NCI-H345 (cell line): Measurements from ENCODE around the gene CCDC136.

Experiments used
- DNase-seq: peaks from one replicate; lab custom pipeline; 2025; lab: John Stamatoyannopoulos, UW

CCDC136 gene

DNA sequence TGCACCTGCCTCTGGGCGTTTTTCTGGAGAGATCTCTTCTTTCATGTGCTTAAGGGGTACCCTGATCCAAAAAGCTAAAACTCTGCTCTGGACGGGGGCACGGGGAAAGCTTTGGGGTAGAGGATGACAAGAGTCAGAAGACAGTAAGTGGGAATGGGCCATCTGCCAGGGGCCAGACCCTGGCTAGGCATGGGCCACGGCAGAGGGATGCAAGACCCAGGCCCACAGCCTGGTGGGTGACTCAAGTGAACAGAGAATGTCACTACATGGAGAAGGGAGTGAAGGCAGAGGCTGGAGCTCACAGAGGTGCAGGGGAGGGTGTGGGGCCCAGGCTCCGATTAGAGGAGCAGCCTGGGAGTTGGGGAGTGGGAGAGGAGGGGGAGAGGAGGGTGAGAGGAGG lies 53.7 kb downstream of the CCDC136 start:
- DNase-seq = no peak

DNA sequence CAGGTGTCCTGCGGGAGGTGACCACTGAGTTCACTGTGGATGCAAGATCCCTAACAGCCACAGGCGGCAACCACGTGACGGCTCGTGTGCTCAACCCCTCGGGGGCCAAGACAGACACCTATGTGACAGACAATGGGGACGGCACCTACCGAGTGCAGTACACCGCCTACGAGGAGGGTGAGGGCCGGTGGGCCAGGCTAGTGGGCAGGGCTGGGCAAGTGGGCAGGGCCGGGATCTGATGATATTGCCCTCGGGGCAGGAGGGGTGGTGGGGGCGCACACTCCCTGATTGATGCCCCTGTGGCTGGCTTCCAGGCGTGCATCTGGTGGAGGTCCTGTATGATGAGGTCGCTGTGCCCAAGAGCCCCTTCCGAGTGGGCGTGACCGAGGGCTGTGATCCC lies 54.2 kb downstream of the CCDC136 start:
- DNase-seq = no peak

DNA sequence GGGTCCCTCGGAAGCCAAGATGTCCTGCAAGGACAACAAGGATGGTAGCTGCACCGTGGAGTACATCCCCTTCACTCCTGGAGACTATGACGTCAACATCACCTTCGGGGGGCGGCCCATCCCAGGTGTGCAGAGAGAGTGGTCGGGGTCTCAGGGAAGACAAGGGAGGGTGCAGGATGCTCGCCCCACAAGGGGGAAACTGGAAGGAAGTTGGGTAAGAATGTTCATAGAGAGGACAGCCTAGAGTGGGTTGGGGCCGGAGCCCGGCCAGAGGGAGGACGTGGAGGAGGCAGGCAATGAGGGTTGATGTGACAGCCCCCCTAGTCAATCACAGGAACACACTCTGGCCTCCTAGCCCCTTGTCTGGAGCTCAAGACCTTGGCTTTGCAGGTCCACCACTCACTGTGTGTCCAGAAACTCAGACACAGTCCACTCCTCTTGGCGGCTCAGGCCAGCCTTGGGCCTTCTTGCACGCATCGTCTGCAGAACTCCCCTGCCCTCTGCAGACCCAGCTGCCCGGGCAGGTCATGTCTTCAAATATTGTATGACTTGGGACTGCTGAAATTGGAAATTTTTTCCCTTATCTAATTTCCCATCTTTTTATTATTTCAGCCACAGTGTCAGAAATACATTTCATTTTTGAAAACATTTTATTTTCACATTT lies 55.1 kb downstream of the CCDC136 start:
- DNase-seq = no peak

DNA sequence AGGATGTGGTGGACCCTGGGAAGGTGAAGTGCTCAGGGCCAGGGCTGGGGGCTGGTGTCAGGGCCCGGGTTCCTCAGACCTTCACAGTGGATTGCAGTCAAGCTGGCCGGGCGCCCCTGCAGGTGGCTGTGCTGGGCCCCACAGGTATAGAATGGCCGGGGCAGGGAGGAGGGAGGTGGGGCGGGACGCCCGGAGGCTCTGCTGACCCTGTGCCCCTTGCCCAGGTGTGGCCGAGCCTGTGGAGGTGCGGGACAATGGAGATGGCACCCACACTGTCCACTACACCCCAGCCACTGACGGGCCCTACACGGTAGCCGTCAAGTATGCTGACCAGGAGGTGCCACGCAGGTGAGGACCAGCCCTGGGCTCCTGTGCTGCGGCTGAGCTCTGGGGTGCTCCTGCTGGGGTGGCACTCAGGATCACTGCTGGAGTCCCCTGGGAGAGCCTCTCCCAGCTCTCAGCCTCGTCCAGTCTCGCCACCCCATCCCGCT lies 56.0 kb downstream of the CCDC136 start:
- no peak for DNase-seq

DNA sequence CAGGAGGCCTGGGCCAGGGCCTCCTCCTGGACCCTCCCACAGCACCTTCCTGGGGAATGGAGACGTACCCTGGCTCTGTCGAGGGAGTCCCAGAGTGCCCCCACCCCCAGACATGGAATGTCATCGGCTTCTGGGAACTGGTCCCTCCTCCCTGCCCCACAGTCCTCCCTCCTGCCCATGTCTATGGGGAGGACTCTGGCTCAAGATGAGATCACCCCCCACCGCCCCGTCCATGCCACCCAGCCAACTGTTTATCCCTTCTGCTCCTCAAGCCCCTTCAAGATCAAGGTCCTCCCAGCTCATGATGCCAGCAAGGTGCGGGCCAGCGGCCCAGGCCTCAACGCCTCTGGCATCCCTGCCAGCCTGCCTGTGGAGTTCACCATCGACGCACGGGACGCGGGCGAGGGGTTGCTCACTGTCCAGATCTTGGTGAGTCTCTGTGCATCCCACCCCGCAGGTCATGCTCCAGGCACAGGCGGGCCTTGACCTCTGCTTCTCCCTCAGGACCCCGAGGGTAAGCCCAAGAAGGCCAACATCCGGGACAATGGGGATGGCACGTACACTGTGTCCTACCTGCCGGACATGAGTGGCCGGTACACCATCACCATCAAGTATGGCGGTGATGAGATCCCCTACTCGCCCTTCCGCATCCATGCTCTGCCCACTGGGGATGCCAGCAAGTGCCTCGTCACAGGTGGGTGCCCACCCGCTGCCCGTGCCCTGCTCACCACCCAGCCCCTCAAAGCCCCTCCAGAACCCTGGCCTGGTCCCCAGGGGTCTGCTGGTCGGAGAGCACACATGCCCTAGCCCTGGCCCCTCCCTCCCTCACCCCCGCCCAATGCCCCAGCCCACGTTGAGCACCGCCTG lies 56.8 kb downstream of the CCDC136 start:
- DNase-seq = no peak

DNA sequence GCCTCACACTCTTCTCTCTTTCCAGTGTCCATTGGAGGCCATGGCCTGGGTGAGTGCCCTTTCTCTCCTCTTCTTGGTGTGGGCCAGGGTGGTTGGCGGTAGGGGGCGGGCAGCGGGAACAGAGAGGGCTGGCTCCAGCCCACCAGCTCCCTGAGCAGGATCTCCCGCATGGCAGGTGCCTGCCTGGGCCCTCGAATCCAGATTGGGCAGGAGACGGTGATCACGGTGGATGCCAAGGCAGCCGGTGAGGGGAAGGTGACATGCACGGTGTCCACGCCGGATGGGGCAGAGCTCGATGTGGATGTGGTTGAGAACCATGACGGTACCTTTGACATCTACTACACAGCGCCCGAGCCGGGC lies 57.4 kb downstream of the CCDC136 start:
- no peak for DNase-seq

DNA sequence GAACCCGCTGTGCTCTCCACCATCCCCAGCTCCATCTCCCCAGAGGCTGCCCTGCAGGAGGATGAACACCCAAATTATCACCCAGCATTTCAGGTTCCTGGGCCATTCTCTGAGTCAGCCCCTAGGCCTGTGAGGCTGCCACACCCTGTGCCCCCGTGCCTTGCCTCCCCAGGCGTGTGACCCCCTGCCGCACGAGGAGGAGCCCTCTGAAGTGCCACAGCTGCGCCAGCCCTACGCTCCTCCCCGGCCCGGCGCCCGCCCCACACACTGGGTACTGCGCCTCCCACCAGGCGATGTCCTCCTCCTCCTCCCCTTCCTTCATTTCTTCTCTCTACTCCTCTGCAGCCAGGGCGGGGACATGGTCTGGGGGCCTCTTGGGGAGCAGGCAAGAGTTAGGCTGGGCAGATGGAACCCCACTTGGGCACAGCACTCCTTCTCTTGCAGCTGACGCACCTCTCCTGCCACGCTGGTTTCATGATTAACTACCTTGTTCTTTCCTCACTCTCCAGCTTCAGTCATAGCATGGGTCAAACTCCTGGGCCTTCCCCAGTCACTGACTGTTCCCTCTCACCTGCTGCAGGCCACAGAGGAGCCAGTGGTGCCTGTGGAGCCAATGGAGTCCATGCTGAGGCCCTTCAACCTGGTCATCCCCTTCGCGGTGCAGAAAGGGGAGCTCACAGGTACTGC lies 58.2 kb downstream of the CCDC136 start:
- no peak for DNase-seq

DNA sequence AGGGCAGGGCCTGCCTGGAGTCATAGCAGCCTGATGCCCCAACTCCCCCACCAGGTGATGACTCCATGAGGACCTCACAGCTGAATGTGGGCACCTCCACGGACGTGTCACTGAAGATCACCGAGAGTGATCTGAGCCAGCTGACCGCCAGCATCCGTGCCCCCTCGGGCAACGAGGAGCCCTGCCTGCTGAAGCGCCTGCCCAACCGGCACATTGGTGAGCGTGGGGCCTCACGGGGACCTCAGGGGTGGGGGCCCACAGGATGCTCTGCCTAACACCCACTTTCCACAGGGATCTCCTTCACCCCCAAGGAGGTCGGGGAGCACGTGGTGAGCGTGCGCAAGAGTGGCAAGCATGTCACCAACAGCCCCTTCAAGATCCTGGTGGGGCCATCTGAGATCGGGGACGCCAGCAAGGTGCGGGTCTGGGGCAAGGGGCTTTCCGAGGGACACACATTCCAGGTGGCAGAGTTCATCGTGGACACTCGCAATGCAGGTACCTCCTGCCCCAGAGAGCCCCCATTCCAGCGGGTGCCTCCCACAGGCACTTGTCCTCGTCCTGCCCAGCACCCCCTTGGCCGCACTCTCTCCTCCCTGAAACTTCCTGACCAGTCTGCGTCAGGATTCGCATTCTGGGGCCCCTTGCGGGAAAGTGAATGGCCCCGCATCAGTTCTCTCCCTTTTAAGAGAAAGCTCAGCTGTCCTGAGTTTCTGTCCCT lies 60.9 kb downstream of the CCDC136 start:
- no peak for DNase-seq

DNA sequence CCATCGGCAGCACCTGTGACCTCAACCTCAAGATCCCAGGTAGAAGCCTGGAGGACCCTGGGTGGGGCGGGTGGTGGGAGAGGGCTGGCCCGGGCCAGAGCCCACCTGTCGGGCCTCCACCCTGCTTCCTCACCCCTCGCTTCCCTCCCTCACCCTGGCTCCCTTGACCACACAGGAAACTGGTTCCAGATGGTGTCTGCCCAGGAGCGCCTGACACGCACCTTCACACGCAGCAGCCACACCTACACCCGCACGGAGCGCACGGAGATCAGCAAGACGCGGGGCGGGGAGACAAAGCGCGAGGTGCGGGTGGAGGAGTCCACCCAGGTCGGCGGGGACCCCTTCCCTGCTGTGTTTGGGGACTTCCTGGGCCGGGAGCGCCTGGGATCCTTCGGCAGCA lies 62.0 kb downstream of the CCDC136 start:
- DNase-seq = no peak

DNA sequence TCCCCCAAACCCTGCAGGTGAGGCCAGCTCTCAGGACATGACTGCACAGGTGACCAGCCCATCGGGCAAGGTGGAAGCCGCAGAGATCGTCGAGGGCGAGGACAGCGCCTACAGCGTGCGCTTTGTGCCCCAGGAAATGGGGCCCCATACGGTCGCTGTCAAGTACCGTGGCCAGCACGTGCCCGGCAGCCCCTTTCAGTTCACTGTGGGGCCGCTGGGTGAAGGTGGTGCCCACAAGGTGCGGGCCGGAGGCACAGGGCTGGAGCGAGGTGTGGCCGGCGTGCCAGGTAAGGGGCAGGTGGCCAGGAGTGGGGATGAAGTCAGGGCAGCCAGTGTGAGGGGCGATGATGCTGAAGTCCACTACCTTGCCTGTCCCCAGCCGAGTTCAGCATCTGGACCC lies 62.6 kb downstream of the CCDC136 start:
- DNase-seq = no peak

DNA sequence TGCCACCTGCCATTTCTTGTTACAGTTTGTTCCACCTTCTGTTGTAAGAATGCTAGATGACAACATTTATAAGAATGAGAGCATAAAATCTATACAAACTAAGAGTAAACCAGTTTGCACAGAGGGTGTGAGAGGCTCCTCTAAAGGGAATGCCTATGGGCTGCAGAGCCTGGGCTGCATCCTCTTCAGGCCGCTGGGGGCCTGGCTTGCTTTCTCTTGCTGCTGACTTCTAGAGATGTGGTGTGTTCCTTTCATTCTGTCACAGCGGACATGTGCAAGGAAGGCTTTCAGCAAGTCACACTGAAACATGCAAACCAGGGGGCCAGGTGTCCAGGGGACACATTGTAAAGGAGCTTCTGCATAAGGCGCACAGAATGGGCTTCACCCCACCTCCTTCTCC lies 63.8 kb downstream of the CCDC136 start:
- DNase-seq = no peak

DNA sequence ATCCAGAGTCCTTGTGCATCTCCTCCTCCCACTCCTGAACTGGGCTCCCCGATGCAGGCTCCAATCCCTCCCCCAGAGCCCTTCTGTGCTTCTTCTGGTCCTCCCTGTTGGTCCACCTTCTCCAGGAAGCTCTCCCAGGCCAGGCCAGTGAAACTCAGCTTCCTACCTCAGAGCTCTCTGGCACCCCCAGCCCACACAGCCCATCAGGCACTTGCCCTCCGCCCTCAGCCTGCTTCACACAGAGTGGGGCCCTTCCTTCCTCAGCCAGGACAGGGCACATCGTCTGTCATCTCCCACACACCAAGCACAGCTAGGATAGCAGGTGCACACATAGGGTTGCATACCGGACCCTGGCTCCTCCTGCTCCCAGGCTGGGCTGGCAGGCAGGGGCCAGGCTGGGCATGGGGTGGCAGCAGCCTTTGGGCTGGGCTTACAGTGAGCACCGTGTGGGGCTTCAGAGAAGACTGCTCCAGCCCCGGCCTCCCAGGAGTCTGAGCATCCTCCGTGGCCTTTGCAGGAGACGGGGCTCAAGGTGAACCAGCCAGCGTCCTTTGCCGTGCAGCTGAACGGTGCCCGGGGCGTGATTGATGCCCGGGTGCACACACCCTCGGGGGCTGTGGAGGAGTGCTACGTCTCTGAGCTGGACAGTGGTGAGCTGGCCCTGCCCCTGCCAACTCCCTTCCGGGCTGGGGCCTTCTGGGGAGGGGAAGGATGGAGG lies 64.4 kb downstream of the CCDC136 start:
- DNase-seq = no peak

DNA sequence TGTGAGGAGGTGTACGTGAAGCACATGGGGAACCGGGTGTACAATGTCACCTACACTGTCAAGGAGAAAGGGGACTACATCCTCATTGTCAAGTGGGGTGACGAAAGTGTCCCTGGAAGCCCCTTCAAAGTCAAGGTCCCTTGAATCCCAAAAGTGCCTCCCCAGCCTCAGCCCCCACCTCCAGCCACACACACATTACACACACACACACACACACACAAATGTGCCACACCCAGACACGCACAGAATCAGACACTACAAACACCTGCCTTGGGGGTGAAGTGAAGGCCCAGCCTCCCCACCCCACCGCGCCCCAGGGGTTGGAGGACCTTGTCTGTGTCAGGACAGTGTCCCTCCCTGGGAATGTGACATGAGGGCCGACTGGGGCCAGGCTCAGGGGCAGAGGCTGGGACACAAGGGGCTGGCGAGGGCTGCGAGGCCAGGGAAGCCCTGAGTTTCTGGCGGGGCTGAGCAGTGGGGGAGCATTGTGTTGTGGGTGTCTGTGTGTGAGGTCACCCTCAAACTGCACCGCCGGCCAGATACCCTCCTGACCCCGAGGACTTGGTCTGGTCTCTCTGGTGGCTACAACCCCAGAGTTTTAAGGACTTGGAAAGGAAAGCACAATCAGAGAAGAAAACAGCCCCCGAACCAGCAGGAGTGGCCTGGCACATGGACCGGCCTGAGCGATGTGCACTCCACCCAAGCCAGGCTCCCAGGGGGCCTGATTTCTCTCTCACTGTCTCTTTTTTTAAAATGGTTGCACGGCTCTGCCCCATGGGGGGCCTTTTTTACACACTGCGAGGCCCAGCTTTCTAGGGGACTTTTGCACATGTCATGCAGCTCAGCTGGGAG lies 66.8 kb downstream of the CCDC136 start:
- DNase-seq = no peak

DNA sequence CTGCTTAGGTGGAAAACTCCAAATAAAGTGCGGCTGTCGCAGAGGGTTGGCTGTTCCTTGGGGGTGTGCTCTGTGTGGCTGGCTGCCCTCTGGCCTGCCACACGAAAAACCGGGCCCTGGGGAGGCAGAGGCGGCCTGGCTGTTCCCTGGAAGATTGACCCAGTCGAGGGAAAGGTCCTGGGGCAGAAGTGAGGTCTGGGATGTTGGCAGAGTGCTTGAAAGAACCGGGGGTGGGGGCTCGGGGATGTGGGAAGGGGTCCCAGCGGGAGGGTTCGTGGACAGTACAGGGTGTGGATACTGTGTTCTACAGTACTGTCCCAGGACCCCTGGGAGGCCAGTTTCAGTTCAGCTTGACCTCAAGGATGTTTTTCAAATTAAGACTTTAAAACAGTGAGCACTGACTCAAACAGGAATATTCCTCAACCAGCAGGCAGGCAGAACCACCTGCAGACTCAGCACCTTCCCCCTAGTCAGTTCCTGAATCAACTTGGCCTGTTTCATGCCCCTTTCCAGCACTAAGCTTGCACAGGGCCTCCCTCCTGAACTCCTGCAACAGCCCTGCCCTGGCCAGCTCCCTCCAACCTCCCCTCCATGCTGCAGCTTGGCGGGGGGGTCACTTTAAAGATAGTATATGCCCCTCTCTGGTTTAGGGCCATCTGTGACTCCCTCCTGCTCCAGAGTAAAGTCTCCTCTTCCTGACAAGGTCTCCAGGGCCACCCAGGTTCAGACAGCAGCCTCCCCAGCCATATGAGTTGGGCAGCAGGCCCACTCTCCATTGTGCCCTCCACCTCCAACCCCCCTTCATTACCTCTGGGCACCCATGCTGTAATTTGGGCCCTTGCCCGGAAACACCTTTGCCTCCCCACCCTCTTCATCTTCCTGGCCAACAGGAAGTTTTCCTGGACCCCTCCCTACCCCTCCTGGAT lies 67.7 kb downstream of the CCDC136 start:
- DNase-seq = no peak

DNA sequence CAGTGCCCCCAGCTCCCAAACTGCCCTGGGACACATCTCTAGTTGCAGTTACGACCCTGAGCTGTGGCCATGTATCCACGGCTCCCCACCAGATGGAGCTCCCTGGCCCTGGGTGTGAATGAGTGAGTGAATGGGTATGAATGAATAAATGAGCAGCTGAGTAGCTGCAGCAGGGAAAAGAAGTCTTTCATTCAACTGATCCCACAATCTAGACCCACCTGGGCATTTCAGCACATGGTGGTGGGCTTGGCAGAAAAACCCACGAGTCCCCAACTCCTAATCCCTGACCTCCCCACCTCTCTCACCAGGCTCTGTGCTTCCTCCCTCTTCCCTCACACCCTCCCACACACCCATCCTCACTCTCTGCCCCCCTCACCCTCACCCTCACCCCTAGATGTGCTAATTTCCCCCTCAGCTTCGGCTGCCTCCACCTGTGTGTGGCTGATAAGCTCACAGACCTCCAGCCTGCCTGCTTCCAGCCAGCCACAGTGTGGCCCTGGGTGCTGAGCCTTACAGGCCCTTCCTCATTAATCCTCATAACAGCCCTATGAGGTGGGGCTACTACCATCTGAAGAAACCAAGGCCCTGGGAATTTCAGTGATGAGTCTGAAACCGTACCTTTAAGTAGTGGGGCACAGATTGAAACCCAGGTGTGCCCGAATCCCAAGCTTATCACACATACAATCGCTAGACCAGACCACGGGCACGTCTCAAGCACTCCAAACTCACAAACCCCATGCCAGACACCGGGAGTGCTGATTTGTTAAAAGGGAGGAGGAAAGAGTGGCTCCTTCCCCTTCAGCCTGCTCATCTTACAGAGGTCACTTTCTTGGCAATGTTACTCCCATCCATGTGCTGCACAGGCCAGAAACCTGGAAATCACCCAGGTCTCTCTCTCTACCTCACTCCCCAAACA lies 68.6 kb downstream of the CCDC136 start:
- no peak for DNase-seq

DNA sequence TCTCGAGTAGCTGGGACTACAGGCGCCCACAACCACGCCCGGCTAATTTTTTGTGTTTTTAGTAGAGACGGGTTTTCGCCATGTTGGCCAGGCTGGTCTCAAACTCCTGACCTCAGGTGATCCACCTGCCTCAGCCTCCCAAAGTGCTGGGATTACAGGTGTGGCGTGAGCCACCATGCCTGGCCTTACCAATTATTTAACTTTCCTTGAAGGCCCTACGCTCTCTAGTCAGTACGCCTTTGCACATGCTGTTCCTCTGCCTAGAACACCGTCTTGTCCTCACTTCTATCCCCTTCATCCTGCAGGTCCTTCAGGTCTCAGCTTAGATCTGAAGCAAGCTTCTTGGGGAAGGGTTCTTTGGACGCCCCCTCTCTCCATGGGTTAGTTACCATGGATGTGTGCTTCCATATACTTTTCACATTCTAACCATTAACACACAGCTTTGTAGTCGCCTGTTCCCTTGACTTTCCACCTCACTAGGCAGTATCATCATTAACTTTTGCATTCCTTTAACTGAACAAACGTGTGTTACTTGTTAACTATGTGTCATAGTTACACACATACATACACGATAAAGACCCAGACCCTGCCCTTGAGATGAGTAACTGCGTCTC lies 70.3 kb downstream of the CCDC136 start:
- no peak for DNase-seq

DNA sequence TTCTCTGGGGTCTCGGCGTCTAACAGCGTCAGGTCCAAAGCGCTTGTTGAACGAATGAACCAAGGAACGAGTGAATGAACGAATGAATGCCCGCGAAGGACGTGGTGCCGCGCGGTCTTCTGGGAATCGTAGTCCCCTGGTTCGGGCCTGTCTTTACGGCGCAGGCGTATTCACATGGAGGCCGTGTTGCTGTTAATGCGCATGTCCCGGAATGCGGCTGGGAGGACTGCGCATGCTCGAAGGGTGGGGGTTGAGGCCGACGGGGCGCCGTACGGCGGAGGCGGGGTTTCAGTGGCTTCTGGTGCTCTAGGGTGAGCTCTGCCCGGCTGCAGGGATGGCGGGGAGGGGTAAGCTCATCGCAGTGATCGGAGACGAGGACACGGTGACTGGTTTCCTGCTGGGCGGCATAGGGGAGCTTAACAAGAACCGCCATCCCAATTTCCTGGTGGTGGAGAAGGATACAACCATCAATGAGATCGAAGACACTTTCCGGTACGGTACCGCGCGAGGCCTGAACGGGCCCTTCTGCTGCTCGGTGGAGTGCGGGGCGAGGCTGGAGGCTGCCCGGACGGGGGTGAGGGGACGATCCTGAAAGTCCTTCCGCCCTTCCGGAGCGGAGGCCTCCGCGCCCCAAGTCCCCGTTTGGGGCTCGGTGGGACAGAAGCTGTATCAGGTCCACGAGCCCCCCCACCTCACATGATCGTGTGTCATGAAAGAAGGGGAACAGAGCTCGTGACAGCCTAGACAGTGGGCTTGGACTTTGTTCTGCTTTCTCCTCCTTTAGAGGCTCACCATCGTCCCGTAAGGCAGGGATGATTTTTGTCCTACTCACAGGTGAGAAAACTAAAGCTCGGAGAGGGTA lies 71.0 kb downstream of the CCDC136 start, which contains the start of gene ATP6V1F:
Gene ATP6V1F, plus strand, starts transcription at position 286 of the 862 bp plus-strand sequence. Its CDS starts 49 bp downstream, at position 335.
- DNase-seq = peak; percentile 96
